ENCODE measurements around the gene TRIM69.

GRCh38 chr15:44790656-44791055 lies 54.3 kb downstream of the TRIM69 start:
- no peak for TF ChIP-seq CTCF (IDR thresholded peaks at IDR 0.05; ENCODE audit: low read depth, low read length, poor library complexity, severe bottlenecking)
- TF ChIP-seq EZH2phosphoT487 (IDR thresholded peaks at IDR 0.05; ENCODE audit: borderline replicate concordance, low read length) = no peak

Measured in DOHH2 (cell line).